SK-N-SH treated with all-trans-retinoic acid at 6 μM for 48 hours (cell line): ENCODE measurements around the gene CCDC57.

Source experiments
- ATAC-seq: fragments of 200-7000 bp; cut with Tn5 transposase; 3 replicates; pipeline ENCODE4 v1.9.1; 2020; ENCODE audit warnings: mild to moderate bottlenecking, moderate library complexity
- ARNTL ChIP-seq: fragments of 450-650 bp; formaldehyde crosslinking; IDR thresholded peaks from 2 replicates; pipeline ENCODE4 v1.5.0; 2020; ENCODE audit warnings: low read depth, mild to moderate bottlenecking, moderate library complexity, borderline replicate concordance
- BACH2 ChIP-seq: fragments of 250-450 bp; sonication (Bioruptor Pico); IDR thresholded peaks from 2 replicates; pipeline ENCODE4 v1.9.0; 2021; ENCODE audit warnings: mild to moderate bottlenecking, borderline replicate concordance
- CSDC2 ChIP-seq: fragments of 250-450 bp; sonication (Bioruptor Pico); IDR thresholded peaks from 2 replicates; pipeline ENCODE4 v1.5.0; 2020; ENCODE audit warnings: mild to moderate bottlenecking, moderate library complexity
- CSRNP3 ChIP-seq: fragments of 250-450 bp; sonication (Bioruptor Pico); IDR thresholded peaks from 2 replicates; pipeline ENCODE4 v1.5.1; 2021; ENCODE audit warnings: mild to moderate bottlenecking, moderate library complexity
- ESRRG ChIP-seq: fragments of 250-450 bp; sonication (Bioruptor Pico); IDR thresholded peaks from 2 replicates; pipeline ENCODE4 v1.6.1; 2021; ENCODE audit warnings: mild to moderate bottlenecking
- GLIS3 ChIP-seq: fragments of 250-450 bp; sonication (Bioruptor Pico); IDR thresholded peaks from 2 replicates; pipeline ENCODE4 v1.5.0; 2020; ENCODE audit warnings: mild to moderate bottlenecking, moderate library complexity
- ISL1 ChIP-seq: fragments of 250-450 bp; sonication (Bioruptor Pico); IDR thresholded peaks from 2 replicates; pipeline ENCODE4 v2.1.2; 2022; ENCODE audit warnings: mild to moderate bottlenecking, moderate library complexity
- OSR1 ChIP-seq: fragments of 250-450 bp; sonication (Bioruptor Pico); IDR thresholded peaks from 2 replicates; pipeline ENCODE4 v1.8.0; 2022; ENCODE audit warnings: moderate library complexity, mild to moderate bottlenecking, inconsistent platforms
- PPARA ChIP-seq: fragments of 250-450 bp; sonication (Bioruptor Pico); IDR thresholded peaks from 2 replicates; pipeline ENCODE4 v1.5.0; 2020; ENCODE audit warnings: mild to moderate bottlenecking, borderline replicate concordance
- RARB ChIP-seq: fragments of 250-450 bp; sonication (Bioruptor Pico); IDR thresholded peaks from 2 replicates; pipeline ENCODE4 v1.8.0; 2021; ENCODE audit warnings: mild to moderate bottlenecking, moderate library complexity
- TCF4 ChIP-seq: fragments of 250-450 bp; sonication (Bioruptor Pico); IDR thresholded peaks from 2 replicates; pipeline ENCODE4 v1.8.0; 2021; ENCODE audit warnings: mild to moderate bottlenecking, moderate library complexity, borderline replicate concordance
- TOX ChIP-seq: fragments of 250-450 bp; sonication (Bioruptor Pico); IDR thresholded peaks from 2 replicates; pipeline ENCODE4 v1.8.0; 2021; ENCODE audit warnings: mild to moderate bottlenecking, moderate library complexity, borderline replicate concordance
- ZC3H10 ChIP-seq: fragments of 250-450 bp; sonication (Bioruptor Pico); IDR thresholded peaks from 2 replicates; pipeline ENCODE4 v1.5.1; 2021; ENCODE audit warnings: mild to moderate bottlenecking, moderate library complexity
- ZFP3 ChIP-seq: fragments of 250-450 bp; sonication (Bioruptor Pico); IDR thresholded peaks from 2 replicates; pipeline ENCODE4 v1.5.0; 2020; ENCODE audit warnings: mild to moderate bottlenecking, moderate library complexity
- ZNF565 ChIP-seq: fragments of 450-650 bp; formaldehyde crosslinking; conservative IDR thresholded peaks from 2 replicates; pipeline ENCODE4 v1.5.0; 2020; ENCODE audit warnings: low read depth, mild to moderate bottlenecking, moderate library complexity
- ZNF70 ChIP-seq: fragments of 450-650 bp; formaldehyde crosslinking; IDR thresholded peaks from 2 replicates; pipeline ENCODE4 v1.5.0; 2020; ENCODE audit warnings: mild to moderate bottlenecking, moderate library complexity
- ZNF8 ChIP-seq: fragments of 450-650 bp; formaldehyde crosslinking; IDR thresholded peaks from 2 replicates; pipeline ENCODE4 v1.5.0; 2020; ENCODE audit warnings: mild to moderate bottlenecking, moderate library complexity
- TF ChIP-seq, protein P1 (sequence below): fragments of 250-450 bp; sonication (Bioruptor Pico); IDR thresholded peaks from 2 replicates; pipeline ENCODE4 v1.8.0; 2021; ENCODE audit warnings: low read depth, mild to moderate bottlenecking, moderate library complexity, borderline replicate concordance
- TF ChIP-seq, protein P2 (sequence below): fragments of 250-450 bp; sonication (Bioruptor Pico); IDR thresholded peaks from 2 replicates; pipeline ENCODE4 v1.5.1; 2020; ENCODE audit warnings: low read depth, mild to moderate bottlenecking, moderate library complexity
- TF ChIP-seq, protein P3 (sequence below): fragments of 250-450 bp; sonication (Bioruptor Pico); IDR thresholded peaks from 2 replicates; pipeline ENCODE4 v1.5.0; 2020; ENCODE audit warnings: mild to moderate bottlenecking, moderate library complexity

CCDC57 gene

DNA sequence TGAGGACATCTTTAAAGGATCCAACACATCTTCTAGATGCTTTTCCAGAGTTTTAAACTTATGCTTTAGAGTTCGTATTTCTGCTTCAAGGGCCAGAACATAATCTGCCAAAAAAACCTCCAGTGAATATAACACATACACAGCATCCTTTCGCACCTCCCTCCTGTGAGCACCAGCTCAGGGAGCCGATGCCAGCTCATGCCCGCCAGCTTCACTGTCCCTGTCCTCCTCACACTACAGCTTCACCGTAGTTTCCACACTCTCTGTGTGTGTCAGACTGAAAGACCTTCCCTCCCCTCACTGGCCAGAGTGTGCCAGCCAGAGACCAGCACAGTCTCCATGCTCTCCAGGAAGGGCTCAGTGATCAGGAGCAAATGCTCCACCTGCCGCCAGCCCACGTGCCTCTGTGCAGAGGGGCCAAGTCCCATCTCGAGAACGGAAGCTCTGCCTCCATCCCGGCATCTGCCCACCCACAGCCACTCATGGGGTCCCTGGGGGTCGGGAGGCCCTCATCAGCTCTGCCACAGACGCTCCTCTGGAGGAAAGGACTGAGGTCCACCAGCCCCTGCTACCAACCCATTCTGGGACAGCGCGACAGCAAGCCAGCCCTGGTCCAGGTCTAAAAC lies 40.8 kb downstream of the CCDC57 start:
- TF ChIP-seq, protein P1, sequence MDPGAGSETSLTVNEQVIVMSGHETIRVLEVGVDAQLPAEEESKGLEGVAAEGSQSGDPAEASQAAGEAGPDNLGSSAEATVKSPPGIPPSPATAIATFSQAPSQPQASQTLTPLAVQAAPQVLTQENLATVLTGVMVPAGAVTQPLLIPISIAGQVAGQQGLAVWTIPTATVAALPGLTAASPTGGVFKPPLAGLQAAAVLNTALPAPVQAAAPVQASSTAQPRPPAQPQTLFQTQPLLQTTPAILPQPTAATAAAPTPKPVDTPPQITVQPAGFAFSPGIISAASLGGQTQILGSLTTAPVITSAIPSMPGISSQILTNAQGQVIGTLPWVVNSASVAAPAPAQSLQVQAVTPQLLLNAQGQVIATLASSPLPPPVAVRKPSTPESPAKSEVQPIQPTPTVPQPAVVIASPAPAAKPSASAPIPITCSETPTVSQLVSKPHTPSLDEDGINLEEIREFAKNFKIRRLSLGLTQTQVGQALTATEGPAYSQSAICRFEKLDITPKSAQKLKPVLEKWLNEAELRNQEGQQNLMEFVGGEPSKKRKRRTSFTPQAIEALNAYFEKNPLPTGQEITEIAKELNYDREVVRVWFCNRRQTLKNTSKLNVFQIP: no peak
- TF ChIP-seq ZNF8 (CRISPR knock-in tag) (no peak), GLIS3 (CRISPR knock-in tag) (no peak), TCF4 (CRISPR knock-in tag) (no peak), ZNF565 (CRISPR knock-in tag) (no peak), ZNF70 (CRISPR knock-in tag) (no peak), ESRRG (CRISPR knock-in tag) (no peak), CSRNP3 (CRISPR knock-in tag) (no peak), CSDC2 (no peak), TOX (no peak), ARNTL (CRISPR knock-in tag) (no peak), ISL1 (CRISPR knock-in tag) (no peak), PPARA (CRISPR knock-in tag) (no peak), ZFP3 (CRISPR knock-in tag) (no peak), BACH2 (CRISPR knock-in tag) (no peak), OSR1 (CRISPR knock-in tag) (no peak)
- TF ChIP-seq, protein P2, sequence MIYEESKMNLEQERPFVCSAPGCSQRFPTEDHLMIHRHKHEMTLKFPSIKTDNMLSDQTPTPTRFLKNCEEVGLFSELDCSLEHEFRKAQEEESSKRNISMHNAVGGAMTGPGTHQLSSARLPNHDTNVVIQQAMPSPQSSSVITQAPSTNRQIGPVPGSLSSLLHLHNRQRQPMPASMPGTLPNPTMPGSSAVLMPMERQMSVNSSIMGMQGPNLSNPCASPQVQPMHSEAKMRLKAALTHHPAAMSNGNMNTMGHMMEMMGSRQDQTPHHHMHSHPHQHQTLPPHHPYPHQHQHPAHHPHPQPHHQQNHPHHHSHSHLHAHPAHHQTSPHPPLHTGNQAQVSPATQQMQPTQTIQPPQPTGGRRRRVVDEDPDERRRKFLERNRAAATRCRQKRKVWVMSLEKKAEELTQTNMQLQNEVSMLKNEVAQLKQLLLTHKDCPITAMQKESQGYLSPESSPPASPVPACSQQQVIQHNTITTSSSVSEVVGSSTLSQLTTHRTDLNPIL (CRISPR knock-in tag): no peak
- TF ChIP-seq, protein P3, sequence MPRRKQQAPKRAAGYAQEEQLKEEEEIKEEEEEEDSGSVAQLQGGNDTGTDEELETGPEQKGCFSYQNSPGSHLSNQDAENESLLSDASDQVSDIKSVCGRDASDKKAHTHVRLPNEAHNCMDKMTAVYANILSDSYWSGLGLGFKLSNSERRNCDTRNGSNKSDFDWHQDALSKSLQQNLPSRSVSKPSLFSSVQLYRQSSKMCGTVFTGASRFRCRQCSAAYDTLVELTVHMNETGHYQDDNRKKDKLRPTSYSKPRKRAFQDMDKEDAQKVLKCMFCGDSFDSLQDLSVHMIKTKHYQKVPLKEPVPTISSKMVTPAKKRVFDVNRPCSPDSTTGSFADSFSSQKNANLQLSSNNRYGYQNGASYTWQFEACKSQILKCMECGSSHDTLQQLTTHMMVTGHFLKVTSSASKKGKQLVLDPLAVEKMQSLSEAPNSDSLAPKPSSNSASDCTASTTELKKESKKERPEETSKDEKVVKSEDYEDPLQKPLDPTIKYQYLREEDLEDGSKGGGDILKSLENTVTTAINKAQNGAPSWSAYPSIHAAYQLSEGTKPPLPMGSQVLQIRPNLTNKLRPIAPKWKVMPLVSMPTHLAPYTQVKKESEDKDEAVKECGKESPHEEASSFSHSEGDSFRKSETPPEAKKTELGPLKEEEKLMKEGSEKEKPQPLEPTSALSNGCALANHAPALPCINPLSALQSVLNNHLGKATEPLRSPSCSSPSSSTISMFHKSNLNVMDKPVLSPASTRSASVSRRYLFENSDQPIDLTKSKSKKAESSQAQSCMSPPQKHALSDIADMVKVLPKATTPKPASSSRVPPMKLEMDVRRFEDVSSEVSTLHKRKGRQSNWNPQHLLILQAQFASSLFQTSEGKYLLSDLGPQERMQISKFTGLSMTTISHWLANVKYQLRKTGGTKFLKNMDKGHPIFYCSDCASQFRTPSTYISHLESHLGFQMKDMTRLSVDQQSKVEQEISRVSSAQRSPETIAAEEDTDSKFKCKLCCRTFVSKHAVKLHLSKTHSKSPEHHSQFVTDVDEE: no peak
- ATAC-seq: no peak

- ATAC-seq: no peak
- TF ChIP-seq, protein P3: no peak
- TF ChIP-seq, protein P2 (CRISPR knock-in tag): no peak
- TF ChIP-seq ZC3H10 (CRISPR knock-in tag): no peak
- TF ChIP-seq ZNF8 (CRISPR knock-in tag): no peak
- no peak for TF ChIP-seq ARNTL (CRISPR knock-in tag)
- TF ChIP-seq TOX: no peak
- no peak for TF ChIP-seq RARB
- TF ChIP-seq OSR1 (CRISPR knock-in tag): no peak
- TF ChIP-seq CSDC2: no peak
- TF ChIP-seq BACH2 (CRISPR knock-in tag): no peak
- TF ChIP-seq CSRNP3 (CRISPR knock-in tag): no peak
These were observed 42.2 kb downstream of the CCDC57 start for GRCh38 chr17:82170412-82170961.
